ENCODE data around the gene PTPRT. TPM values are rescaled to one million over a fixed set of nuclear protein-coding genes. Genes with fewer than 3 reads are reported as not detected.

PTPRT gene
- total and polyA plus RNA-seq, 2 of the 13 experiments (the other 11 are each of a cell fraction or from before 2014, with no cell fraction given): under 0.01 to 0.09 TPM

DNA sequence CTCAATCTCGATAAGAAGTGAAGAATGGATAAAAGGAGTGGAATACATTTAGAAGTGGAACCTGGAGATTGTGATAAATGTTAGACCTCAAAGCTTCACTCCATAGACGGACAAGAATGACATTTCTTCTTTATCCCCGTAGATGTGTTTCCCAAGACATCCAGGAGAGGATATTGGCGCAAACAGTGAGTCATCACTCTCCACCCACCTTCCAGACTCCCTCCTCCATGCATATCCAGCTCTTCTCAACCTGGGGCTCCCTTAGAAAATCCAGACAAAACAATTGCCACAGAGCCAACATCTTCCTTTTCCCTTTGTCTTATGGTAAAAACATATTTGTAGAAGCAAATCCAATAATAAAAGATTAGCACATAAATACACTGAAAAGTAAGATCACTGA lies 586.1 kb downstream of the PTPRT start:
- in situ Hi-C loops (cut with HindIII; ENCODE audit: extremely low pct_ligation_motif_present, low pct_unique_long_range_greater_than_20kb): no loop called here
- DNase-seq (ENCODE audit: low spot score) (no peak), ATAC-seq (no peak), FAIRE-seq (no peak)
- Histone ChIP-seq H3K4me1 (ENCODE audit: insufficient read depth, low read length) (no peaks in the 10 kb centered on the region), H3K79me2 (ENCODE audit: insufficient read depth, low read length) (no peaks in the 10 kb centered on the region), H3K9me3 (ENCODE audit: low read length) (peaks cover 13% of the 10 kb centered on the region; the same call in 1 of the 2 replicates), H3K4me2 (ENCODE audit: low read depth, low read length) (no peak overlapping the region), H3K27ac (ENCODE audit: extremely low read length, insufficient read depth, low read length) (no peak overlapping the region), H3K36me3 (replicated peaks in 1 of 2; ENCODE audit: control insufficient read depth in 1 of 2, insufficient read depth in 2 of 2, low read length in 2 of 2) (no peaks in the 10 kb centered on the region), H3K4me3 (replicated peaks in 1 of 3; ENCODE audit: insufficient read depth in 1 of 3, low read depth in 2 of 3, low read length in 3 of 3) (no peak overlapping the region), H3K27me3 (ENCODE audit: control insufficient read depth in 1 of 2, insufficient read depth in 2 of 2, low read length in 2 of 2) (no peaks in the 10 kb centered on the region), H2AFZ (ENCODE audit: low read length) (no peak overlapping the region), H3K9ac (ENCODE audit: insufficient read depth, low read depth, low read length) (no peak overlapping the region), H4K20me1 (ENCODE audit: insufficient read depth, low read length) (no peaks in the 10 kb centered on the region)
- no TSS peak for BruUV-seq (replicated peaks)
- intact Hi-C loops (cut with micrococcal nuclease; ENCODE audit: unreplicated experiment): no loop called here
- CTCF ChIA-PET (ENCODE audit: low intra/inter-chr PET ratio, low total read pairs): no interaction called here
- TF ChIP-seq HNRNPK (IDR thresholded peaks at IDR 0.05; ENCODE audit: low read depth, low read length, poor library complexity, severe bottlenecking) (no peak), CEBPG (CRISPR knock-in tag; IDR thresholded peaks at IDR 0.05) (no peak), CBFB (CRISPR knock-in tag; IDR thresholded peaks at IDR 0.05) (no peak), ZNF737 (CRISPR knock-in tag; IDR thresholded peaks at IDR 0.05; ENCODE audit: borderline replicate concordance) (no peak), CCDC6 (CRISPR knock-in tag; IDR thresholded peaks at IDR 0.05) (no peak), ZNF781 (CRISPR knock-in tag; IDR thresholded peaks at IDR 0.05; ENCODE audit: borderline replicate concordance, not compliant biosample characterization) (no peak), EEA1 (CRISPR knock-in tag; IDR thresholded peaks at IDR 0.05; ENCODE audit: borderline replicate concordance) (no peak), SYNCRIP (IDR thresholded peaks at IDR 0.05; ENCODE audit: insufficient read depth, low read depth, low read length) (no peak), MEIS2 (CRISPR knock-in tag; IDR thresholded peaks at IDR 0.05) (no peak)
- TF ChIP-seq, protein P1, sequence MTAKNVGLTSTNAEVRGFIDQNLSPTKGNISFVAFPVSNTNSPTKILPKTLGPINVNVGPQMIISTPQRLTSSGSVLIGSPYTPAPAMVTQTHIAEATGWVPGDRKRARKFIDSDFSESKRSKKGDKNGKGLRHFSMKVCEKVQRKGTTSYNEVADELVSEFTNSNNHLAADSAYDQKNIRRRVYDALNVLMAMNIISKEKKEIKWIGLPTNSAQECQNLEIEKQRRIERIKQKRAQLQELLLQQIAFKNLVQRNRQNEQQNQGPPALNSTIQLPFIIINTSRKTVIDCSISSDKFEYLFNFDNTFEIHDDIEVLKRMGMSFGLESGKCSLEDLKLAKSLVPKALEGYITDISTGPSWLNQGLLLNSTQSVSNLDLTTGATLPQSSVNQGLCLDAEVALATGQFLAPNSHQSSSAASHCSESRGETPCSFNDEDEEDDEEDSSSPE (CRISPR knock-in tag; IDR thresholded peaks at IDR 0.05): no peak
- TF ChIP-seq, protein P2, sequence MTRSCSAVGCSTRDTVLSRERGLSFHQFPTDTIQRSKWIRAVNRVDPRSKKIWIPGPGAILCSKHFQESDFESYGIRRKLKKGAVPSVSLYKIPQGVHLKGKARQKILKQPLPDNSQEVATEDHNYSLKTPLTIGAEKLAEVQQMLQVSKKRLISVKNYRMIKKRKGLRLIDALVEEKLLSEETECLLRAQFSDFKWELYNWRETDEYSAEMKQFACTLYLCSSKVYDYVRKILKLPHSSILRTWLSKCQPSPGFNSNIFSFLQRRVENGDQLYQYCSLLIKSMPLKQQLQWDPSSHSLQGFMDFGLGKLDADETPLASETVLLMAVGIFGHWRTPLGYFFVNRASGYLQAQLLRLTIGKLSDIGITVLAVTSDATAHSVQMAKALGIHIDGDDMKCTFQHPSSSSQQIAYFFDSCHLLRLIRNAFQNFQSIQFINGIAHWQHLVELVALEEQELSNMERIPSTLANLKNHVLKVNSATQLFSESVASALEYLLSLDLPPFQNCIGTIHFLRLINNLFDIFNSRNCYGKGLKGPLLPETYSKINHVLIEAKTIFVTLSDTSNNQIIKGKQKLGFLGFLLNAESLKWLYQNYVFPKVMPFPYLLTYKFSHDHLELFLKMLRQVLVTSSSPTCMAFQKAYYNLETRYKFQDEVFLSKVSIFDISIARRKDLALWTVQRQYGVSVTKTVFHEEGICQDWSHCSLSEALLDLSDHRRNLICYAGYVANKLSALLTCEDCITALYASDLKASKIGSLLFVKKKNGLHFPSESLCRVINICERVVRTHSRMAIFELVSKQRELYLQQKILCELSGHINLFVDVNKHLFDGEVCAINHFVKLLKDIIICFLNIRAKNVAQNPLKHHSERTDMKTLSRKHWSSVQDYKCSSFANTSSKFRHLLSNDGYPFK (CRISPR knock-in tag; IDR thresholded peaks at IDR 0.05; ENCODE audit: borderline replicate concordance): no peak
- TF ChIP-seq, protein P3, sequence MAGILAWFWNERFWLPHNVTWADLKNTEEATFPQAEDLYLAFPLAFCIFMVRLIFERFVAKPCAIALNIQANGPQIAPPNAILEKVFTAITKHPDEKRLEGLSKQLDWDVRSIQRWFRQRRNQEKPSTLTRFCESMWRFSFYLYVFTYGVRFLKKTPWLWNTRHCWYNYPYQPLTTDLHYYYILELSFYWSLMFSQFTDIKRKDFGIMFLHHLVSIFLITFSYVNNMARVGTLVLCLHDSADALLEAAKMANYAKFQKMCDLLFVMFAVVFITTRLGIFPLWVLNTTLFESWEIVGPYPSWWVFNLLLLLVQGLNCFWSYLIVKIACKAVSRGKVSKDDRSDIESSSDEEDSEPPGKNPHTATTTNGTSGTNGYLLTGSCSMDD (CRISPR knock-in tag; IDR thresholded peaks at IDR 0.05): no peak
- POLR2A ChIA-PET: no interaction called here
- 5% methylated on average over 4 of the region's 4 CpGs for WGBS (ENCODE audit: low lambda C conversion rate)
